ENCODE measurements around the gene CACNA2D2. TPM values are rescaled to one million over a fixed set of nuclear protein-coding genes. Genes with fewer than 3 reads are reported as not detected.

Gene CACNA2D2
- total RNA-seq, 2 donors from 2014 or later = 1.3 TPM

- DNase-seq = no peak
- WGBS, 2 donors = 66 to 69% methylated on average over 4 of the region's 4 CpGs
- Histone ChIP-seq H3K4me1 (no peaks in the 10 kb centered on the region), H3K27me3 (no peaks in the 10 kb centered on the region), H3K27ac (no peak overlapping the region), H3K36me3 (replicated peaks in 1 of 2; ENCODE audit: insufficient read depth in 1 of 2, low read depth in 2 of 2) (no peaks in the 10 kb centered on the region), H3K9me3 (no peaks in the 10 kb centered on the region), H3K4me3 (no peak overlapping the region)
- no peak for TF ChIP-seq POLR2A (IDR thresholded peaks at IDR 0.05)
- TF ChIP-seq, protein P1, sequence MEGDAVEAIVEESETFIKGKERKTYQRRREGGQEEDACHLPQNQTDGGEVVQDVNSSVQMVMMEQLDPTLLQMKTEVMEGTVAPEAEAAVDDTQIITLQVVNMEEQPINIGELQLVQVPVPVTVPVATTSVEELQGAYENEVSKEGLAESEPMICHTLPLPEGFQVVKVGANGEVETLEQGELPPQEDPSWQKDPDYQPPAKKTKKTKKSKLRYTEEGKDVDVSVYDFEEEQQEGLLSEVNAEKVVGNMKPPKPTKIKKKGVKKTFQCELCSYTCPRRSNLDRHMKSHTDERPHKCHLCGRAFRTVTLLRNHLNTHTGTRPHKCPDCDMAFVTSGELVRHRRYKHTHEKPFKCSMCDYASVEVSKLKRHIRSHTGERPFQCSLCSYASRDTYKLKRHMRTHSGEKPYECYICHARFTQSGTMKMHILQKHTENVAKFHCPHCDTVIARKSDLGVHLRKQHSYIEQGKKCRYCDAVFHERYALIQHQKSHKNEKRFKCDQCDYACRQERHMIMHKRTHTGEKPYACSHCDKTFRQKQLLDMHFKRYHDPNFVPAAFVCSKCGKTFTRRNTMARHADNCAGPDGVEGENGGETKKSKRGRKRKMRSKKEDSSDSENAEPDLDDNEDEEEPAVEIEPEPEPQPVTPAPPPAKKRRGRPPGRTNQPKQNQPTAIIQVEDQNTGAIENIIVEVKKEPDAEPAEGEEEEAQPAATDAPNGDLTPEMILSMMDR (IDR thresholded peaks at IDR 0.05) = no peak
- intact Hi-C loops (cut with DNase I) = no loop called here
- no peak for ATAC-seq
Measured at GRCh38 chr3:50417637-50418033, 85.8 kb downstream of the CACNA2D2 start.

- Histone ChIP-seq H3K4me1 (no peaks in the 10 kb centered on the region), H3K27ac (no peak overlapping the region), H3K27me3 (no peaks in the 10 kb centered on the region), H3K4me3 (no peak overlapping the region), H3K36me3 (replicated peaks in 1 of 2; ENCODE audit: insufficient read depth in 1 of 2, low read depth in 2 of 2) (no peaks in the 10 kb centered on the region), H3K9me3 (no peaks in the 10 kb centered on the region)
- no peak for DNase-seq
- 72 to 76% methylated on average over 9 of the region's 9 CpGs for WGBS, 2 donors
- intact Hi-C loops (cut with DNase I) = no loop called here
- ATAC-seq = no peak
- TF ChIP-seq, protein P1 (IDR thresholded peaks at IDR 0.05) = no peak
- TF ChIP-seq POLR2A (IDR thresholded peaks at IDR 0.05) = no peak
Measured at GRCh38 chr3:50416736-50417636, 86.4 kb downstream of the CACNA2D2 start.

- H3K9me3 ChIP-seq = no peaks in the 10 kb centered on the region
- ATAC-seq = no peak
- no peak for TF ChIP-seq POLR2A (IDR thresholded peaks at IDR 0.05)
- TF ChIP-seq, protein P1 (IDR thresholded peaks at IDR 0.05) = no peak
- no peaks in the 10 kb centered on the region for H3K27me3 ChIP-seq
- 51 to 66% methylated on average over 5 of the region's 5 CpGs for WGBS, 2 donors
- no peaks in the 10 kb centered on the region for H3K4me1 ChIP-seq
- no peak overlapping the region for H3K4me3 ChIP-seq
- no peaks in the 10 kb centered on the region for H3K36me3 ChIP-seq (replicated peaks in 1 of 2; ENCODE audit: insufficient read depth in 1 of 2, low read depth in 2 of 2)
- DNase-seq = no peak
- intact Hi-C loops (cut with DNase I) = no loop called here
- H3K27ac ChIP-seq = no peak overlapping the region
Measured at GRCh38 chr3:50415816-50416215, 87.6 kb downstream of the CACNA2D2 start.

DNA sequence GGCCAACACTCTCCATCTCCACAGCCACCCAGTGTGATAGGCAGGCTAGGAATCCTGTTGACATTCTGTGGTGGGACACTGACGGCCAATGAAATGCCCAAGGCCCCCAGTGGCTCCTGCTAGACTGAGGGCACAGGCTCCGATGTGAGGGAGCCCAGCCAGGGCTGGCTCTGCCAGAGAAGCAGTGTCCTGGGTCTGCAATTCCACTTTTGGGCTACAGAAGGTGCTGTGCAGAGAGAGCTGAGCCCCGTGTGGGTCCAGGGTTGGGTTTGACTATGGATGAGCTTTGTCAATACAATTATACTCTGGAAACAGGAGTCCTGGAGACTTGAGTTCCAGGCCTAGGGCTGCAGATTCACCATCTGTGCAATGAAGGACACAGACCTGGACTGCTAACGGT is 88.4 kb downstream of the CACNA2D2 start:
- intact Hi-C loops (cut with DNase I) = no loop called here
- DNase-seq = no peak

More for the DNA sequence above, 88.4 kb downstream of the CACNA2D2 start:
- no peaks in the 10 kb centered on the region for H3K4me1 ChIP-seq
- H3K9me3 ChIP-seq = no peaks in the 10 kb centered on the region
- 53 to 66% methylated on average over 4 of the region's 4 CpGs for WGBS, 2 donors
- ATAC-seq = no peak
- H3K27ac ChIP-seq = no peak overlapping the region
- no peaks in the 10 kb centered on the region for H3K36me3 ChIP-seq (replicated peaks in 1 of 2; ENCODE audit: insufficient read depth in 1 of 2, low read depth in 2 of 2)
- no peaks in the 10 kb centered on the region for H3K27me3 ChIP-seq
- no peak overlapping the region for H3K4me3 ChIP-seq
- TF ChIP-seq, protein P1 (IDR thresholded peaks at IDR 0.05) = no peak
- TF ChIP-seq POLR2A (IDR thresholded peaks at IDR 0.05) = no peak

Data from body of pancreas (tissue), 4 donors.